ENCODE results near the gene CUTA. TPM values are rescaled to one million over a fixed set of nuclear protein-coding genes. Genes with fewer than 3 reads are reported as not detected.

The CUTA gene
- total and polyA plus RNA-seq, 2 experiments from 2014 or later = 207 to 421 TPM

DNA sequence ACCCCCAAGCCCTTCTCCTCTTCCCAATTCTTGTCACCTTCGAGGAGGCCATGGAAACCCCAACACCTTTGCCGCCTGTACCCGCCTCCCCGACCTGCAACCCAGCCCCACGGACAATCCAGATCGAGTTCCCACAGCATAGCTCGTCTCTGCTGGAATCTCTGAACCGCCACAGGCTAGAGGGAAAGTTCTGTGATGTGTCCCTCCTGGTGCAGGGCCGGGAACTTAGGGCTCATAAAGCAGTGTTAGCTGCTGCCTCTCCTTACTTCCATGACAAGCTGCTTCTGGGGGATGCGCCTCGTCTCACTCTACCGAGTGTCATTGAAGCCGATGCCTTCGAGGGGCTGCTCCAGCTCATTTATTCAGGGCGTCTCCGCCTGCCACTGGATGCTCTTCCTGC lies 37.1 kb upstream of the CUTA start:
- H3F3A ChIP-seq (replicated peaks; ENCODE audit: low read depth) = peaks cover 8% of the 10 kb centered on the region
- no peaks in the 10 kb centered on the region for H3K27me3 ChIP-seq (ENCODE audit: insufficient read depth)
- no peak for TF ChIP-seq ZNF331 (CRISPR knock-in tag; IDR thresholded peaks at IDR 0.05; ENCODE audit: low read depth)
- TF ChIP-seq CREB1 (CRISPR knock-in tag; IDR thresholded peaks at IDR 0.05; ENCODE audit: low read depth) = no peak
- TF ChIP-seq POLR2AphosphoS5 (IDR thresholded peaks at IDR 0.05; ENCODE audit: low read depth) = no peak
- TF ChIP-seq ZNF114 (CRISPR knock-in tag; IDR thresholded peaks at IDR 0.05) = no peak
- TF ChIP-seq EZH2phosphoT487 (IDR thresholded peaks at IDR 0.05; ENCODE audit: unreplicated experiment) = no peak
- TF ChIP-seq STAT1 (IDR thresholded peaks at IDR 0.05; ENCODE audit: unreplicated experiment) = no peak
- TF ChIP-seq NANOG (IDR thresholded peaks at IDR 0.05; ENCODE audit: borderline replicate concordance) = no peak
- TF ChIP-seq, protein P1, sequence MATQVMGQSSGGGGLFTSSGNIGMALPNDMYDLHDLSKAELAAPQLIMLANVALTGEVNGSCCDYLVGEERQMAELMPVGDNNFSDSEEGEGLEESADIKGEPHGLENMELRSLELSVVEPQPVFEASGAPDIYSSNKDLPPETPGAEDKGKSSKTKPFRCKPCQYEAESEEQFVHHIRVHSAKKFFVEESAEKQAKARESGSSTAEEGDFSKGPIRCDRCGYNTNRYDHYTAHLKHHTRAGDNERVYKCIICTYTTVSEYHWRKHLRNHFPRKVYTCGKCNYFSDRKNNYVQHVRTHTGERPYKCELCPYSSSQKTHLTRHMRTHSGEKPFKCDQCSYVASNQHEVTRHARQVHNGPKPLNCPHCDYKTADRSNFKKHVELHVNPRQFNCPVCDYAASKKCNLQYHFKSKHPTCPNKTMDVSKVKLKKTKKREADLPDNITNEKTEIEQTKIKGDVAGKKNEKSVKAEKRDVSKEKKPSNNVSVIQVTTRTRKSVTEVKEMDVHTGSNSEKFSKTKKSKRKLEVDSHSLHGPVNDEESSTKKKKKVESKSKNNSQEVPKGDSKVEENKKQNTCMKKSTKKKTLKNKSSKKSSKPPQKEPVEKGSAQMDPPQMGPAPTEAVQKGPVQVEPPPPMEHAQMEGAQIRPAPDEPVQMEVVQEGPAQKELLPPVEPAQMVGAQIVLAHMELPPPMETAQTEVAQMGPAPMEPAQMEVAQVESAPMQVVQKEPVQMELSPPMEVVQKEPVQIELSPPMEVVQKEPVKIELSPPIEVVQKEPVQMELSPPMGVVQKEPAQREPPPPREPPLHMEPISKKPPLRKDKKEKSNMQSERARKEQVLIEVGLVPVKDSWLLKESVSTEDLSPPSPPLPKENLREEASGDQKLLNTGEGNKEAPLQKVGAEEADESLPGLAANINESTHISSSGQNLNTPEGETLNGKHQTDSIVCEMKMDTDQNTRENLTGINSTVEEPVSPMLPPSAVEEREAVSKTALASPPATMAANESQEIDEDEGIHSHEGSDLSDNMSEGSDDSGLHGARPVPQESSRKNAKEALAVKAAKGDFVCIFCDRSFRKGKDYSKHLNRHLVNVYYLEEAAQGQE (IDR thresholded peaks at IDR 0.05; ENCODE audit: unreplicated experiment) = no peak
- TF ChIP-seq, protein P2, sequence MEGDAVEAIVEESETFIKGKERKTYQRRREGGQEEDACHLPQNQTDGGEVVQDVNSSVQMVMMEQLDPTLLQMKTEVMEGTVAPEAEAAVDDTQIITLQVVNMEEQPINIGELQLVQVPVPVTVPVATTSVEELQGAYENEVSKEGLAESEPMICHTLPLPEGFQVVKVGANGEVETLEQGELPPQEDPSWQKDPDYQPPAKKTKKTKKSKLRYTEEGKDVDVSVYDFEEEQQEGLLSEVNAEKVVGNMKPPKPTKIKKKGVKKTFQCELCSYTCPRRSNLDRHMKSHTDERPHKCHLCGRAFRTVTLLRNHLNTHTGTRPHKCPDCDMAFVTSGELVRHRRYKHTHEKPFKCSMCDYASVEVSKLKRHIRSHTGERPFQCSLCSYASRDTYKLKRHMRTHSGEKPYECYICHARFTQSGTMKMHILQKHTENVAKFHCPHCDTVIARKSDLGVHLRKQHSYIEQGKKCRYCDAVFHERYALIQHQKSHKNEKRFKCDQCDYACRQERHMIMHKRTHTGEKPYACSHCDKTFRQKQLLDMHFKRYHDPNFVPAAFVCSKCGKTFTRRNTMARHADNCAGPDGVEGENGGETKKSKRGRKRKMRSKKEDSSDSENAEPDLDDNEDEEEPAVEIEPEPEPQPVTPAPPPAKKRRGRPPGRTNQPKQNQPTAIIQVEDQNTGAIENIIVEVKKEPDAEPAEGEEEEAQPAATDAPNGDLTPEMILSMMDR (conservative IDR thresholded peaks at IDR 0.05; ENCODE audit: low read depth in 2 of 2) = no peak
- no peak for TF ChIP-seq JUNB (IDR thresholded peaks at IDR 0.05; ENCODE audit: unreplicated experiment)
- TF ChIP-seq, protein P3, sequence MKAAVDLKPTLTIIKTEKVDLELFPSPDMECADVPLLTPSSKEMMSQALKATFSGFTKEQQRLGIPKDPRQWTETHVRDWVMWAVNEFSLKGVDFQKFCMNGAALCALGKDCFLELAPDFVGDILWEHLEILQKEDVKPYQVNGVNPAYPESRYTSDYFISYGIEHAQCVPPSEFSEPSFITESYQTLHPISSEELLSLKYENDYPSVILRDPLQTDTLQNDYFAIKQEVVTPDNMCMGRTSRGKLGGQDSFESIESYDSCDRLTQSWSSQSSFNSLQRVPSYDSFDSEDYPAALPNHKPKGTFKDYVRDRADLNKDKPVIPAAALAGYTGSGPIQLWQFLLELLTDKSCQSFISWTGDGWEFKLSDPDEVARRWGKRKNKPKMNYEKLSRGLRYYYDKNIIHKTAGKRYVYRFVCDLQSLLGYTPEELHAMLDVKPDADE (IDR thresholded peaks at IDR 0.05) = no peak
- TF ChIP-seq, protein P4, sequence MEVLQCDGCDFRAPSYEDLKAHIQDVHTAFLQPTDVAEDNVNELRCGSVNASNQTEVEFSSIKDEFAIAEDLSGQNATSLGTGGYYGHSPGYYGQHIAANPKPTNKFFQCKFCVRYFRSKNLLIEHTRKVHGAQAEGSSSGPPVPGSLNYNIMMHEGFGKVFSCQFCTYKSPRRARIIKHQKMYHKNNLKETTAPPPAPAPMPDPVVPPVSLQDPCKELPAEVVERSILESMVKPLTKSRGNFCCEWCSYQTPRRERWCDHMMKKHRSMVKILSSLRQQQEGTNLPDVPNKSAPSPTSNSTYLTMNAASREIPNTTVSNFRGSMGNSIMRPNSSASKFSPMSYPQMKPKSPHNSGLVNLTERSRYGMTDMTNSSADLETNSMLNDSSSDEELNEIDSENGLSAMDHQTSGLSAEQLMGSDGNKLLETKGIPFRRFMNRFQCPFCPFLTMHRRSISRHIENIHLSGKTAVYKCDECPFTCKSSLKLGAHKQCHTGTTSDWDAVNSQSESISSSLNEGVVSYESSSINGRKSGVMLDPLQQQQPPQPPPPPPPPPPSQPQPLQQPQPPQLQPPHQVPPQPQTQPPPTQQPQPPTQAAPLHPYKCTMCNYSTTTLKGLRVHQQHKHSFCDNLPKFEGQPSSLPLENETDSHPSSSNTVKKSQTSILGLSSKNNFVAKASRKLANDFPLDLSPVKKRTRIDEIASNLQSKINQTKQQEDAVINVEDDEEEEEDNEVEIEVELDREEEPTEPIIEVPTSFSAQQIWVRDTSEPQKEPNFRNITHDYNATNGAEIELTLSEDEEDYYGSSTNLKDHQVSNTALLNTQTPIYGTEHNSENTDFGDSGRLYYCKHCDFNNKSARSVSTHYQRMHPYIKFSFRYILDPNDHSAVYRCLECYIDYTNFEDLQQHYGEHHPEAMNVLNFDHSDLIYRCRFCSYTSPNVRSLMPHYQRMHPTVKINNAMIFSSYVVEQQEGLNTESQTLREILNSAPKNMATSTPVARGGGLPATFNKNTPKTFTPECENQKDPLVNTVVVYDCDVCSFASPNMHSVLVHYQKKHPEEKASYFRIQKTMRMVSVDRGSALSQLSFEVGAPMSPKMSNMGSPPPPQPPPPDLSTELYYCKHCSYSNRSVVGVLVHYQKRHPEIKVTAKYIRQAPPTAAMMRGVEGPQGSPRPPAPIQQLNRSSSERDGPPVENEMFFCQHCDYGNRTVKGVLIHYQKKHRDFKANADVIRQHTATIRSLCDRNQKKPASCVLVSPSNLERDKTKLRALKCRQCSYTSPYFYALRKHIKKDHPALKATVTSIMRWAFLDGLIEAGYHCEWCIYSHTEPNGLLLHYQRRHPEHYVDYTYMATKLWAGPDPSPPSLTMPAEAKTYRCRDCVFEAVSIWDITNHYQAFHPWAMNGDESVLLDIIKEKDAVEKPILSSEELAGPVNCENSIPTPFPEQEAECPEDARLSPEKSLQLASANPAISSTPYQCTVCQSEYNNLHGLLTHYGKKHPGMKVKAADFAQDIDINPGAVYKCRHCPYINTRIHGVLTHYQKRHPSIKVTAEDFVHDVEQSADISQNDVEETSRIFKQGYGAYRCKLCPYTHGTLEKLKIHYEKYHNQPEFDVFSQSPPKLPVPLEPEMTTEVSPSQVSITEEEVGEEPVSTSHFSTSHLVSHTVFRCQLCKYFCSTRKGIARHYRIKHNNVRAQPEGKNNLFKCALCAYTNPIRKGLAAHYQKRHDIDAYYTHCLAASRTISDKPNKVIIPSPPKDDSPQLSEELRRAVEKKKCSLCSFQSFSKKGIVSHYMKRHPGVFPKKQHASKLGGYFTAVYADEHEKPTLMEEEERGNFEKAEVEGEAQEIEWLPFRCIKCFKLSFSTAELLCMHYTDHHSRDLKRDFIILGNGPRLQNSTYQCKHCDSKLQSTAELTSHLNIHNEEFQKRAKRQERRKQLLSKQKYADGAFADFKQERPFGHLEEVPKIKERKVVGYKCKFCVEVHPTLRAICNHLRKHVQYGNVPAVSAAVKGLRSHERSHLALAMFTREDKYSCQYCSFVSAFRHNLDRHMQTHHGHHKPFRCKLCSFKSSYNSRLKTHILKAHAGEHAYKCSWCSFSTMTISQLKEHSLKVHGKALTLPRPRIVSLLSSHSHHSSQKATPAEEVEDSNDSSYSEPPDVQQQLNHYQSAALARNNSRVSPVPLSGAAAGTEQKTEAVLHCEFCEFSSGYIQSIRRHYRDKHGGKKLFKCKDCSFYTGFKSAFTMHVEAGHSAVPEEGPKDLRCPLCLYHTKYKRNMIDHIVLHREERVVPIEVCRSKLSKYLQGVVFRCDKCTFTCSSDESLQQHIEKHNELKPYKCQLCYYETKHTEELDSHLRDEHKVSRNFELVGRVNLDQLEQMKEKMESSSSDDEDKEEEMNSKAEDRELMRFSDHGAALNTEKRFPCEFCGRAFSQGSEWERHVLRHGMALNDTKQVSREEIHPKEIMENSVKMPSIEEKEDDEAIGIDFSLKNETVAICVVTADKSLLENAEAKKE (CRISPR knock-in tag; IDR thresholded peaks at IDR 0.05) = no peak
- Mint-ChIP-seq H3K36me3 (ENCODE audit: low read depth) (peaks cover 53% of the 10 kb centered on the region), H3K27me3 (ENCODE audit: insufficient read depth, low read depth, poor library complexity) (peaks cover 20% of the 10 kb centered on the region), H3K9me3 (peaks cover 7% of the 10 kb centered on the region; the same call in 2 of the 3 replicates), H3K4me3 (peak overlapping the region; percentile 97), H3K27ac (peak overlapping the region; percentile 80), H3K4me1 (peaks cover 22% of the 10 kb centered on the region)
- peak overlapping the region; percentile 81 for H3K4me3 ChIP-seq
- peak overlapping the region; percentile 39; the same call in 1 of the 2 replicates for H3K27ac ChIP-seq (ENCODE audit: low read depth)
- H2AFZ ChIP-seq = no peak overlapping the region
- H4K20me1 ChIP-seq (replicated peaks; ENCODE audit: insufficient read depth) = no peaks in the 10 kb centered on the region; the same call in 1 of the 2 replicates
- no peak for ATAC-seq
- peaks cover 14% of the 10 kb centered on the region for H3K79me2 ChIP-seq (replicated peaks; ENCODE audit: insufficient read depth)
- no peak for DNase-seq (ENCODE audit: low spot score)
- H3K9me2 ChIP-seq (ENCODE audit: insufficient read depth) = no peaks in the 10 kb centered on the region
- H3K4me1 ChIP-seq (ENCODE audit: insufficient read depth) = peaks cover 4% of the 10 kb centered on the region; the same call in 1 of the 2 replicates
- peak overlapping the region; percentile 93 for H3K4me2 ChIP-seq
- H3K36me3 ChIP-seq (ENCODE audit: insufficient read depth) = no peaks in the 10 kb centered on the region

Data from GM23338 (cell line).